KMS-11 (cell line): ENCODE data around the gene PAX2.

Experiments used
- H2AFZ ChIP-seq: fragments of 200-600 bp; sonication (generic); 2 replicates; pipeline ENCODE4 v1.6.1; 2016; ENCODE audit warnings: antibody characterized with exemption, mixed run types, low read depth
- H3K27ac ChIP-seq: fragments of 200-600 bp; sonication (generic); 2 replicates; pipeline ENCODE4 v1.6.1; 2016; ENCODE audit warnings: mild to moderate bottlenecking, mixed run types
- H3K27me3 ChIP-seq: fragments of 200-600 bp; sonication (generic); 2 replicates; pipeline ENCODE4 v1.6.1; 2017; ENCODE audit warnings: mild to moderate bottlenecking, low read depth, mixed run types, moderate library complexity; ENCODE audit not compliant: insufficient read depth
- H3K36me3 ChIP-seq: fragments of 200-600 bp; sonication (generic); 2 replicates; pipeline ENCODE4 v1.6.1; 2017; ENCODE audit warnings: mild to moderate bottlenecking, mixed run types; ENCODE audit not compliant: insufficient read depth
- H3K4me1 ChIP-seq: fragments of 200-600 bp; sonication (generic); 2 replicates; pipeline ENCODE4 v1.6.1; 2016; ENCODE audit warnings: mild to moderate bottlenecking, low read depth, mixed run types; ENCODE audit not compliant: poor library complexity, severe bottlenecking
- H3K4me2 ChIP-seq: fragments of 200-600 bp; sonication (generic); 2 replicates; pipeline ENCODE4 v1.7.0; 2016; ENCODE audit warnings: mild to moderate bottlenecking, mixed run types
- H3K4me3 ChIP-seq: fragments of 200-600 bp; sonication (generic); IDR thresholded peaks from 2 replicates; pipeline ENCODE4 v1.6.1; 2017; ENCODE audit warnings: low read depth, low read length, mixed read lengths; ENCODE audit not compliant: insufficient read depth
- H3K79me2 ChIP-seq: fragments of 200-600 bp; sonication (generic); 2 replicates; pipeline ENCODE4 v1.6.1; 2016; ENCODE audit warnings: low read depth, mixed run types; ENCODE audit not compliant: insufficient read depth
- H3K9ac ChIP-seq: fragments of 200-600 bp; sonication (generic); 2 replicates; pipeline ENCODE4 v1.6.1; 2016; ENCODE audit warnings: mild to moderate bottlenecking, mixed run types
- H4K20me1 ChIP-seq: fragments of 200-600 bp; sonication (generic); 2 replicates; pipeline ENCODE4 v1.6.1; 2016; ENCODE audit warnings: mild to moderate bottlenecking, mixed run types; ENCODE audit not compliant: insufficient read depth
- TF ChIP-seq, protein P1 (sequence below): fragments of 200-600 bp; sonication (generic); conservative IDR thresholded peaks from 2 replicates; pipeline ENCODE4 v1.6.1; 2017; ENCODE audit warnings: low read depth, mild to moderate bottlenecking, antibody characterized with exemption, low read length, moderate library complexity, mixed read lengths

PAX2 gene

DNA sequence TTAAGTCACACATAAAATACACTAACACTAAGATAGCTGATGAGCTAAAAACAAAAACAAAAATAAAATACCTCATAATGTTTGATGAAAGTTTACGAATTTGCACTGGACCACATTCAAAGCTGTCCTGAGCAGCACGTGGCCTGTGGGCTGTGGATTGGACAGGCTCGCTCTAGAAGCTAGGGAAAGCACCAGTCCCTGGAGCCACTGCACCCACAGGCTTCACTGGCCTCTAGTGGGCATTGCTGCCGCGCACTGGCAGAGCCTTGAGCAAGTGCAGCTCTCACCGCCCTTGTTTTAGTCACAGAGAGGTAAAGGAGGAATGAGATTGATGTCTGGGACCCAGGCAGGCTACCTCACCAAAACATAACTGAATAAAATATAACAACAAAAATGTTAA lies 67.6 kb downstream of the PAX2 start:
- Histone ChIP-seq H3K9ac (no peak overlapping the region), H3K4me1 (no peaks in the 10 kb centered on the region), H3K4me3 (no peak overlapping the region), H3K36me3 (no peaks in the 10 kb centered on the region), H4K20me1 (no peaks in the 10 kb centered on the region), H3K27ac (no peak overlapping the region), H3K4me2 (no peak overlapping the region), H3K27me3 (peaks cover 32% of the 10 kb centered on the region; the same call in 1 of the 2 replicates), H2AFZ (no peak overlapping the region), H3K79me2 (no peaks in the 10 kb centered on the region)
- TF ChIP-seq, protein P1, sequence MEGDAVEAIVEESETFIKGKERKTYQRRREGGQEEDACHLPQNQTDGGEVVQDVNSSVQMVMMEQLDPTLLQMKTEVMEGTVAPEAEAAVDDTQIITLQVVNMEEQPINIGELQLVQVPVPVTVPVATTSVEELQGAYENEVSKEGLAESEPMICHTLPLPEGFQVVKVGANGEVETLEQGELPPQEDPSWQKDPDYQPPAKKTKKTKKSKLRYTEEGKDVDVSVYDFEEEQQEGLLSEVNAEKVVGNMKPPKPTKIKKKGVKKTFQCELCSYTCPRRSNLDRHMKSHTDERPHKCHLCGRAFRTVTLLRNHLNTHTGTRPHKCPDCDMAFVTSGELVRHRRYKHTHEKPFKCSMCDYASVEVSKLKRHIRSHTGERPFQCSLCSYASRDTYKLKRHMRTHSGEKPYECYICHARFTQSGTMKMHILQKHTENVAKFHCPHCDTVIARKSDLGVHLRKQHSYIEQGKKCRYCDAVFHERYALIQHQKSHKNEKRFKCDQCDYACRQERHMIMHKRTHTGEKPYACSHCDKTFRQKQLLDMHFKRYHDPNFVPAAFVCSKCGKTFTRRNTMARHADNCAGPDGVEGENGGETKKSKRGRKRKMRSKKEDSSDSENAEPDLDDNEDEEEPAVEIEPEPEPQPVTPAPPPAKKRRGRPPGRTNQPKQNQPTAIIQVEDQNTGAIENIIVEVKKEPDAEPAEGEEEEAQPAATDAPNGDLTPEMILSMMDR = no peak

DNA sequence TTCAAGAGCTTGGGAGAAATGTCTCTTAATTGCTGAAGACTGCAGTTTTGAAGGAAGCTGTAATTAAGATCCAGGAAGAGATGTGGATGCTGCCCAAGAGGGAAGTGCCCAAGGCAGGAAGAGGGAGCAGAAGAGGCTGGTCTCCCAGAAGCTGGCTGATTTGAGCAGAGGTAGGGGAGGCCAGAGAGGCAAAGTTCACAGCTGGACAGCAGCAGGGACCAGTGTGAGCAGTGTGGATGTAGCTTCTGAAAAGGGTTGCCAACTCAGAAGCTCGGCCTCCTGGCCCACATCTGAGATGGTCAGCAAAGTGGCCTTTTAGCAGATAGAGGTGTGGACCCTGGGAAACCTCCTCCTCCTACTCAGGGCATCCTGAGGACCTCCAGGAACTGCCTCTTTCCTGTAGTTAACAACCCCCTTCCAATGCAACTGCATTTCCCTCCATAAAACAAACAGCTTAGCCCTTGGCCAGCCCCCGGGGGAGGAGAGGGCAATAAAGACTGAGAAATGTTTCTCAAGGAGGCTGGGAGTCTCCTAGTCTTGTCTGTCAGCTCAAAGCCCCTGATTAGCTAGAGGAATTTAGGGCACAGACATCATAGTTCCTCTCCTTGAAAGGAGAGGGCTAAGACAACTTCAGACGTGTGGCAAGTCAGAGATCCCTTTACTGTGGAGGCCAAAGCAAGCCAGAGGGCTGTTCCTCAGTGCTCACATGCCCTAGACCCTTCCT lies 69.5 kb downstream of the PAX2 start:
- Histone ChIP-seq H3K4me1 (no peaks in the 10 kb centered on the region), H3K4me2 (no peak overlapping the region), H3K9ac (no peak overlapping the region), H2AFZ (no peak overlapping the region), H3K79me2 (no peaks in the 10 kb centered on the region), H3K27ac (no peak overlapping the region), H3K27me3 (peaks cover 32% of the 10 kb centered on the region; the same call in 1 of the 2 replicates), H3K4me3 (no peak overlapping the region), H3K36me3 (no peaks in the 10 kb centered on the region), H4K20me1 (no peaks in the 10 kb centered on the region)
- TF ChIP-seq, protein P1 = no peak

DNA sequence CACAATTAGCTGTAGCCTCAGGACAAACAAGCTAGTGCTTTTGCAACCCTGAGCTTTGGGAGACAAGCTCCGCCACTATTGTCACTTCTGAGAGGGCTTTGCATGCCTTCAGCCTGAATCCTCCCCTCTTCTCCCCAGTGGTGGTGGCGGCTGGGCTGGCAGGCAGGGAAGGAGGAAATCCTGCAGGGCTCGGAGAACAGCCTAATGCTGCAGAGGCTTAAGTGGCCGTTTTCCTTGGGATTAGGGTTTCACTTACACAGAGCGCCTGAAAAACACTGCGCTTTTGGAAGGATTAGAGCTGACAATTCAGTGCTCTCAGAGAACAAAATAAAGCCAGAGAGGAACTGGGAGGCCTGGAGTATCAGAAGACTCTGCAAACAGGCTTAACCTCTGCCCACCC lies 71.3 kb downstream of the PAX2 start:
- Histone ChIP-seq H3K36me3 (no peaks in the 10 kb centered on the region), H3K27ac (no peak overlapping the region), H3K27me3 (peaks cover 33% of the 10 kb centered on the region; the same call in 1 of the 2 replicates), H3K79me2 (no peaks in the 10 kb centered on the region), H3K4me3 (no peak overlapping the region), H3K4me1 (no peaks in the 10 kb centered on the region), H3K4me2 (no peak overlapping the region), H3K9ac (no peak overlapping the region), H2AFZ (no peak overlapping the region), H4K20me1 (no peaks in the 10 kb centered on the region)
- TF ChIP-seq, protein P1 = no peak

DNA sequence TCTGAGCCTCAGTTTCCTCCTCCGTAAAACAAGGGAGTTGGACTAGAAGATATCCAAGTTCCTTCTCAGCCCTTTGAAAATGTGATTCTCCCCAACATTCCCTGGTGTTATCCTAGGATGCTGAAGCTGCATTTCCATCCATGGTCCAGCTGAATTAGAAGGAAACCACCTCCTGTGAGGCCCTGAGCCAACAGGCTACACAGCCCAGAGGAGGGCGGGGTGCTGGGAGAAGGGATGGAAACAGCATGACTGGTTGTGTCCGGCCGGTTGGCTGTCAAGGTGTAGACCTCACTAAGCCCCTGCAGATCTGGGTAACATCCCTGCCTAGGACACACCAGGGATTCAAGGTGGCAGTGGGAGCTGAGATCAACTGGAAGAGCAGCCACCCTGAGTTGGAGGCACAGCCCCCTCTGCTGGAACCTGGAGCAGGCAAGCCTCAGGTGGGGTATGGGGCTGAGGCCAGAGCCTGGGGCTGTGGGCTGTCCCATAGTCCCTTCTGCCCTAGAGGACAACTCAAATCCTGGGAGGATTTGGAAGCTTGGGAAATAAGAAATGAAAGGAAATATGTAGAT lies 72.0 kb downstream of the PAX2 start:
- Histone ChIP-seq H4K20me1 (no peaks in the 10 kb centered on the region), H3K4me2 (no peak overlapping the region), H3K27ac (no peak overlapping the region), H3K79me2 (no peaks in the 10 kb centered on the region), H3K4me3 (no peak overlapping the region), H3K27me3 (peaks cover 28% of the 10 kb centered on the region; the same call in 1 of the 2 replicates), H2AFZ (no peak overlapping the region), H3K4me1 (no peaks in the 10 kb centered on the region), H3K9ac (no peak overlapping the region), H3K36me3 (no peaks in the 10 kb centered on the region)
- TF ChIP-seq, protein P1 = no peak
